Effector CD4-positive, alpha-beta T cell (primary cell): Measurements from ENCODE around the gene NBEA.

Experiments
- DNase-seq: peaks from one replicate; pipeline ENCODE4 v3.0.0-alpha.2; 2020

The NBEA gene

DNA sequence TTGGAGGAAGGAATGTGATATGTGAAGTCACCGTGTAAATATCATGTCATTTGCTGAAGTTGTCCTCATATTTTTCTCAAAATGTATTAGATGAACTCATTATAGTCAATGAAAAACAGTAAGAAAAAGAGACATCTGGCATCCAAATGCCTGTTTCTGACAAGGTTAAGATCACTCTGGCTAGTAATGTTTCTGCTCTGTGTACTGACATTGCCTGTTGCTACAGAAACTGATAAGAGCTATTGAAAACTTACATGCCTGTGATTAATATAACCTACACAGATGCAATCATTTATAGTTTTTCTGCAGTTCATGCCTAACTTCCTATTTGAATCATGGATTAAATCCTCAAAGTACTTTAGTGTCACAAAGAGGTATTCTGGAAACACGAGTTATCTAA, 249.8 kb downstream of the NBEA start:
- no peak for DNase-seq

DNA sequence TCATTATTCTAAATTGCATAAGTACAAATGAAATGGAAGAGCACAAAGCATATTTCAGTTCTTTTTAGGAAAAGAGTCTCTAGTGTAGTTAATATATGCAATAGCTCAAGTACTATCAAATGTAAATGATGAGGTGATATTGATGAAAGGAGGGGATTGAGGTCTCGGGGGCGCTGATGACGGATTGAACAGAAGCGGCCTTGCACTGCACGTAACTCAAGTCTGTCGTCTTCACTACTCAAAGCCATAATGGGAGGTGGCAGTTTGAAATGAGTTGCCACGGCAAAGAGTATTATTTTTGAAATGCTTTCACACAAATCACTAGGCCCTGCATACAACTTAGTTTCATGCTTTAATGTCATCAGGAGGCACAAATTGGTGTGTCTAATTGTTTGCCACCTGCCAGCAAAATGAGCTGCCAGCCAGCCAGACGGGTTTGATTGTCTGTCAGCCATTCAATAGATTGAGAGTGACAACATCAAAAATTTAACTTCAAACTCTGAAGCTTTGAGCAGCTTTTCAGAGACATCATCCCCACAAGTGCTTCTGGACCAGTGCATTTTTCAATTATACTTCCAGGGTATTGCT, 256.6 kb downstream of the NBEA start:
- DNase-seq: no peak

DNA sequence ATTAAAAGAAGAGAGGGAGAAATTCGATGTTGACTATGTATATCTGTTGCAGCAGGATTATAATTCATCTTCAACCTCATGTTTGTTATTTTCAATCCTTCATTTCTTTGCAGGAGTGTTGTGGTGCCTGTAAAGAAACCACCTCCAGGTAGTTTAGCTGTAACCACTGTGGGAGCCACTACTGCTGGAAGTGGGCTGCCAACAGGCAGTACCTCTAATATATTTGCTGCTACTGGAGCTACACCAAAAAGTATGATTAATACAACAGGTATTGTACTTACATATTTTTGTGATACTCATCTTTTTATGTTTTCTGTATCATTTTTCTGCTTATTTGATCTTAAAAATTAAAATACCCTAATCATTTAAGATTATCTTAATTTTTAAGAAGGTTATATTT, 266.5 kb downstream of the NBEA start:
- no peak for DNase-seq

DNA sequence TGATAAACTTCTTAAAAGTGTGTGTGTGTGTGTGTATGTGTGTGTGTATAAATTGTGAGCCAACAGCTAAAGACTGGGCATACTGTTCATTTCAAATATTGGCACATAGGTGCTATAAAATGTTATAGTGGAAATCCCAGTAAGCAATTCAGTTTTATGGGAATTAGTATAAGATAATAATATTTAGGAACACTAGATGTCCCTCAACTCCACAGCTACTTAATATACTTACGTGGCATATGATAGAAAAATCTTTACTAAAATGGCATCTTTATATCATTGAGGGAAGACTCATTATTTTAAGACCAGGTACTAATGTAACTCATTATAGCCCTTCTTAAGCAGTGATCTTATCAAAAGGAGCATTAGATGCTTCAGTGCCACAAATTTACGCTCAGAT, 268.2 kb downstream of the NBEA start:
- no peak for DNase-seq

DNA sequence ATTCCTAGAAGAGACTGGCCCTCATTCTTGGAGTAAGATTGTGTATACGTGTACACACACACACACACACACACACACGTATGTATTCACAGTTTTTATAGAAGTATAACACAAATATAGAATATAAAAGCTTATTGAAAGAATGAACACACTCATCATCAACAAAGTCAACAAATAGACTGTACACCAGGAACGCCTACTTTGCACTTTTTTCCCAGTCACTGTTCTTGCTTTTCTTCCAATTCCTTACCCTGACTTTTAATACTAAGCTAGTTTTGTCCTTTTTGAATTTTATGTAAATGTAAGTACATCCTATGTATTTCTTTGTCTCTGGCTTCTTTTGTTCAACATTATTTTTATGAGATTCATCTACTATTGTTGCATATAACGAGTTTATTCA, 269.9 kb downstream of the NBEA start:
- no peak for DNase-seq

DNA sequence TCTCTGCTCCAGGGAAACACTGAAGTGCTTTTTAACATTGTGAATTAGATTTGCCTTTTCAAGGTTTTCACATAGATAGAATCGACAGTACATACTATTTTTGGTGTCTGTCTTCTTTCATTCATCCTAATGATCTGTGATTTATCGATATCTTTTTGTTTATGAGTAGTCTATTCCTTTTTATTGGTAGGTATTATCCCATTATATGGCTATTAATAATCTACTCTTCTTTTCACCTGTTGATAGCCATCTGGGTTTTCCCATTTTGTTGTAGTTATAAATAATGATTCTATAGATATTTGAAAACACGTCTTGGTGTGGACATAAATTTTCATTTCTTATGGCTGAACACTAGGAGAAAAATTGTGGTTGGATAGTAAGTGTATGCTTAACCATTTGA, 271.8 kb downstream of the NBEA start:
- no peak for DNase-seq

DNA sequence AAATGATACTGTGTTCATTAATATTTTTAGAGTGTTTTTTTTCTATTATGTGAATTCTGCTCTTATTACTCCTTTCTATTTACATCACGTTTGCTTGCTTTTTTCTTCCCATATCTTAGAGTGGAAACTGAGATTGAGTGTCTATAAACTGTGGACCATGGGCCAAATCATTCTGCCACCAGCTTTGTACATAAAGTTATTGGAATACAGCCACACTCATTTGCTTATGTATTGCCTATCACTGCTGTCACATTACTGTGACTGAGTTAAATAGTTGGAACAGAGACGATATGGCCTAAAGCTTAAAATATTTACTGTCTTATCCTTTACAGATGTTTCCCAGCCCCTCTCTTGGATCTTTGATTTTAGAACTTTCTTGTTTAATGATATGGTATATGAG, 274.1 kb downstream of the NBEA start:
- DNase-seq: no peak

DNA sequence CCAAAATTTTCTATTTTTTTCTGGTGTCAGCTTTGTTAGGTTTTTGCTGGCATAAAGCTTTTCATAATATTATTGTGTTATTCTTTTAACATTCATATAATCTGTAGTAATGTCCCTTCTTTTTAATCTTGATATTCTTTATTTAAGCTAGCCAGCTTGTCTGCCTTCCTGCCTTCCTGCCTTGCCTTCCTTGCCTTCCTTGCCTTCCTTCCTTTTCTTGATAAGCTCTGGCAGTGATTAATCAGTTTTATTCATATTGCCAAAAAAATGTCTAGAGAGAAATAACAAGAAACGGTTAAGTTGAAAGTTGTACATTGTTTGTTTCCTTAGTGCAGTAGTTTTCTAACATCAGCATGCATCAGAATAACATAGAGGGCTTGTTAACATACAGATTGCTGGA, 277.0 kb downstream of the NBEA start:
- DNase-seq: no peak

DNA sequence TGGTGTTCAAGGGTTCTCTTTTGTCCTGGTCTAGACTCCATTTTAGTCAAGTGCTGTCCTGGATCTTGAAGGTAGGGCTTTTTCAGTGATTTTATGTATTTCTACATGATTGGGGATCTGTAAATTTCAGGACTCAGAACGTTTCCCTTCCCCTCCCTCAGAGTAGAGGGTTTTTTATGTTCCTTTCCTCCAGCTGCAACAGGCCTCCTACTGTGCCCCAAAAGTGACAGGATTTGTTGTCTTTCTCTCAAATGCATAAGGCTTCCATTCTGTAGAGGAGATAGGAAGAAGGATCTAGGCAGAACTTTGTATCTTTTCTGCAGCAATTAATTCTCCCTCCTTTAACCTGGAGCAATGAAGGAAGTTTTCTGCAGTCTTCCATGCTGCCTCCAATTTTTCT, 283.1 kb downstream of the NBEA start:
- no peak for DNase-seq

DNA sequence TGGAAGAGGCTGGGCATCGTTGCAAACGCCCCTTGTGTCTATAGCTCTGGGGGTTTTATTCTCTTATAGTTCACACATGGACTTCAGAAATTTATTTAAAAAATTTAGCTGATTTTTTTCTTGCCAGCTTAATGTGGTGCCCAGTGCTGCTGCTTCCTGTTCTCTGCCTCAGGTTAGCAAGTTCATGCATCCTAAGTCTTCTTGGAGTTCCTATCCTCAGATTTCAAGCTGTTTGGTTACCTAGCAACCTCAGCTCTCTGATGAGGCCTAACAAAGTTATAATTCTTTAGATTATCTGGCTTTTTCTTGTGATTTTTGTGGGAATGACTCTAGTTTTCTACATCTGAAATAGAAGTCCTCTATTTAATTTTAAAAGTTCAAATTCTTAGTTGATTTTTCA, 283.5 kb downstream of the NBEA start:
- no peak for DNase-seq

DNA sequence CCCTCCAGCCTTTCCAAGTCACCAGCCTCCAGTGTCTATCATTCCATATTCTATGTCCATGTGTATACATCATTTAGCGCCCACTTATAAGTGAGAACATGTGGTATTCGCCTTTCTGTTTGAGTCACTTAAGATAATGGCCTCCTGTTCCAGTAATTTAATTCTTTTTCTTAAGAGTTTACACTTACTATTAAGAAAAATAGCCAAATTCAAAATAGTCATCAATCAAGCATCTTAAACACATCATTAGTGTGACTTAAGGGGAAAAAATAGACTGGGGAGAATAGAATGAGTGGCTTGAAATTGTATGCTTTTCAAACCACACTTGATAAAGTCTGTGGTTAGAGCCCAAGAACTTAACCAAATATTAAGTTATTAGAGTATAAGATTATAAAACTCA, 286.5 kb downstream of the NBEA start:
- DNase-seq: no peak

DNA sequence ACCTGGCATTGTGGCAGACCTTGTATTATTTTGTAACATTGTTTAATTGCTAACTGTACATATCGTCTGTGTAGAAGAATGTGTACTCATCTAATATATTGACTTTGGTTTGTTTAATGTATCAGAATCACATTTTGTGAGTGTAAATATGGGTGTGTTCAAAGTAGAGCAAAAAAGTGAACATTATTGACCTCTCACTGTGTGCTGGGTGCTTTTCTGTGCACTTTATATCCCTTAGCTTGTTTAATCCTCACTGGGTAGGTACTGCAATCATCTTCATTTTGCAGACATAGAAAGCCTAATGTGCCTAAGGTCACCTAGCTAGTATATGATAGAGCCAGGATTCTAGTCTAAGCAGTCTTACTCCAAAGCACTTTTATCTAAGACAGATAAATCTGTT, 289.4 kb downstream of the NBEA start:
- no peak for DNase-seq

DNA sequence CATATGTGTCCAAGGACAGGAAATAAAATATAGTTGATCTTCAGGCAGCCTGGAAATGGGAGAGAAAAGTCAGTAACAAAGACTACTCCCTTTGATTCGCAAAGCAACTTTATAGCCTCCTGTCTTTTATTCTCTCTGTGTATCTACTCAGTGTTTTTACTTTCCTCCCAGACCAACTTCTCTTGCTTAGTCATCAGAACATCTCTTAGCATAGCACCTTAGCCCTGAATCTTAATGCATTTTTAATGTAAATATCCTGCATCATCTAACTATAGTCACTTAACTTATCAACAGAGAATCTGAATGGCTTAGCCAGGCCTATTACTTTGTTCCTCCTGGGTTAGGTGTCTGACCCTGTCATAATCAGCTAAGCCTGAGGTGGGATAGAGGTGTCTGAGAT, 296.2 kb downstream of the NBEA start:
- no peak for DNase-seq

DNA sequence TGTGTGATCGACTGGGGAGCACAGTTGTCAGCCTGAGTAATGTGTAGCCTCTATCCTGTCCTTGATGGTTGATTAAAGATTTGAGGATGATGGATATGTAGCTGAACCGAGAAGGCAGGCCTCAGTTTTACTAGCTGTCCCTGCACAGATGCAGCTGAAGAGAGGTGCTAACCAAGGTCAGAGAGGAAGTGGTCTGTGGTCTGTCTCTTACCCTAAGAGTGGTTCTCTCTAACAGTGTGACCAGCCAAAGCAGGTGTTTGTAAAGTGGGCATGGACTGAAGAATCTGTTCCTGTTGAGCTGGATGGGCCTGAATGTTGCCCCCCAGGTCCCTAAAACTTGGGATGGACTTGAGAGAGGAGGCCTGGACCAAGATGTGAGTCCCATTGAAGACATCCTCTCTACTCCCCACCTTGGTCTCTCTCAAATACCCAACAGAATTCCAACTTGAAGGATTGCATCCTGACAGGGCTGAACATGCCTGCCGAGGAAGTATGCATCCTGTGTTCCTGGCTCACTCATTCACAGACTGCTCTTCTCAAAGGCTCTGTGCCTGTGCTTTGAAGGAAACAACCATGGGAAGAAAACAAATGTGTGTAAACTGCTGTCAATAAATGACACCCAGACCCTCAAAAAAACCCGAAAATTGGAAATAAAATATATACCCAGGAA, 310.6 kb downstream of the NBEA start:
- DNase-seq: no peak

DNA sequence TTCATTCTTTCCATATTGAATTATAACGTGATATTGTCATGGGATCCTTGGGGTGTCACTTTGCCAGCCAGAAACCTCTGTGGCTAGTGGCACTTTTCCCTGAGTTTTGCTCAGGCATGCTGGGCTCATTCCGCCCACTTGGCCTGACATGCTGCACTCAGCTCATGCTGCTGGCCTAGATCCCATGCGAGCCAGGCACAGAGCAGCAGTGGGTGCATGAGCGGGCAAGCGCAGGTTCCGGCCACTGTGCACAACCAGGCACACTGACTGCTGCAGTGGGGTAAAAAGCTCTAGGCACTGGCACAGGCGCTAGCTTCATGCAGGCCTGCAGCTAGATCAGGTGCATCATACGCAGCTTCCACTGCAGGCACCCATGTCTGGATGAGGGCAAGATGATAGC, 313.2 kb downstream of the NBEA start:
- no peak for DNase-seq

DNA sequence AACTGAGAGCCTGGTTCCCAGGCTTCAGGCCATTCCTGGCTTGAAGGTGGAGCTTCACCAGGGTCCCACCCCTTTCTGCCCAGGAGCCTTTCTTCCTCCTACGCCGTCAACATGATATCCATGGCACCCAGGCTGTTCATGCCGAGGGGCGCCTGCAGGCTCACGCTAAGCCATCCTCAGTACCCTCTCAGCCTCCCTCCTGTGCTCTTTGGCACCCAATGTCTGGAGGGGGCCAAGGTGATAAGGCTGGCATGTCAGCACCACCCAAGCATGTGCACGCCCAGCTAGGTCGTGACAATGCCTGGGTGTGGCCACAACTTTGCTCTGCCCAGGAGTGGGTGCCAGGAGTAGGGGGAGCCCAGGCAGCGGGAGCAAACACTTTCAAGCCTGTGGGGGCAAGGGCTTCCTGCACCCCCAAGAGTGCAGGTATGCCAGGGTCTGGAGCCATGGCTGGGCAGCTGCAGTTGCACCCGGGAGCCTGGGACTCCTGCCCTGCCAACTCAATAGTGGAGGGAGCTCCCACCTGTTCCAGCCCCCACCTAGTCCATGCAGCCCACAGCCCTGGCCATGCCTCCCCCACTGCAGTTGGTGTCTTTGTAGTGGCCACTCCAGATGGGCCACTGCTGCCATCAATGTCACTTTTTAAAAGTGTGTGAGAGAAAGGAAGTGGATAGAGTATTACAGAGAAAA, 314.5 kb downstream of the NBEA start:
- no peak for DNase-seq

DNA sequence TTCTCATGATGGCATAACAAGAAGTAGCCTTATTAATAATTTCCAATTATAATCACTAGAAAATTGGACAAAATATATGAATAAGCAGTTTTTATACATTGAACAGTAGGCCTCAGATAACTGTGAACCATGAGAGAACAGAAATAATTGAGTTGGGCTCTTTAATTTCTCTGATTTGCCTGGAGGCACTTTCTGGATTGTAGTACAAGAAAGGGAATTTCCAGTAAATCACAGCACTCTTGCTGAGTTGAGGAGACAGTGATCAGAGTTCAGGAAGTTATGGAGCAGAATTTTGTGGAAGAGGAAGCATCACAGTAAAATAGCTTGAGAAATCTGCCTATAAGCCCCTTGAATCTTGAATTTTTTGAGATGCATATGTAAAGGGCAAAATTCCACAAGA, 318.2 kb downstream of the NBEA start:
- no peak for DNase-seq

DNA sequence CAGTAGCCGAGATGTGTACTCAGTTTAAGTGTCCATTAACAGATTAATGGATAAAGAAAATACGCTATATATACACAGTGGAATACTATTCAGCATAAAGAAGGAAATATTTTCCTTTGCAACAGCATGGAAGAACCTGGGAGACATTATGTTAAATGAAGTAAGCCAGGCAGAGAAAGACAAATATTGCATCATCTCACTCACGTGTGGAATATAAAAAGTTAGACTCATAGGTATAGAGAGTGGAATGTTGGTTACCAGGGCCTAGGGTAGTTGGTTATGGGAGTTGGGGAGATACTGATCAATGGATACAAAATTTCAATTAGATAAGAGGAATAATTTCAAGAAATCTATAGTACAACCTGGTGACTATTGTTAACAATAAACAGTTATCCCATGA, 324.3 kb downstream of the NBEA start:
- DNase-seq: no peak

DNA sequence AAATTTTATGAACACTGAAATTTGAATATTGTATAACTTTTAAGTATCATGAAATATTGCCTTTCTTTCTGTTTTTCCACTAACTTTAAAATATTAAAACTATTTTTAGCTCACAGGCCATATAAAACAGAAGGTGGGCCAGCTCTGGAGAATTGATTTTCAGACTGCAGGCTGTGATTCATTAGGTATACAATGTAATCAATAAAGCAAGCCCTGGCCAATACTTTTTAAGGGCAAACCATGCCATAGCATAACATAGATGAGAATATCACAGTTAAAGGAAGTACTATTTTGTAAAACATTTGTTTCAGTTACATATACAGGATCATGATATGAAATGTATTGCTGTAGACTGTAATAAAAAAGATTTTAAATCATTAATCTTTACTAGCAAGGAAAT, 336.8 kb downstream of the NBEA start:
- no peak for DNase-seq

DNA sequence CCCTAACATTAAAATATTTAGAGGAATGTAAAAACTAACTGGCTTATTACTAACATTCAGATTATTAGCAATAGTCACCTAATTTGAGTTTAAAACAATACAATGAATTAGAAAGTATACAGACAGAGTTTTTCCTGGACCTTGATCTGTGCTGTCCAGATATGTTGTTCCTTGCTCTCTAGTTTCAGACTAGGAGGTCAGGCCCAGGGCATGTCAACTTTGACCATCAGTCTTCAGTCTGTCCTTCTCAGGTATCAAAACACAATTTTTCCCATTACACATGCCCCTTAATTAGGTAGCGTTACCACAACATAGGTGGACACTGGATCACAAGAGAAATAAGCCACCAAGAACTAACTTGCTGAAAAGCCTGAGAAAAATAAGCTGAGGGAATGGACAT, 337.4 kb downstream of the NBEA start:
- no peak for DNase-seq

DNA sequence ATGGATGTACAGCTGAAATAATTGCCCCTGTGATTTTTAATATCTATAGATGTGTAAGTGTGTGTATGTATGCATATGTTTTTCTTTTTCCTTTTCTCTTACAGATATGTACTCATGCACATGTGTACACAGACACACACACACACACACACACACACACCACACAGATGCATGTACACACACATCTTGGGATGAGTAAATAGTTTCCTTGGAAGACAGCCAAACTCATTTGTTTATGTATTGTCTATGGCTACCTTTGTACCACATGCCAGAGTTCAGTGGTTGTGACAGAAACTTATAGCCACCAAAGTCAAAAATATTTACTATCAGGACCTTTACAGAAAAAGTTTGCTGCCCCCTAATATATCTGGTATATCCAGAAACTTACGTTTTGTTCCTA, 341.8 kb downstream of the NBEA start:
- DNase-seq: no peak

DNA sequence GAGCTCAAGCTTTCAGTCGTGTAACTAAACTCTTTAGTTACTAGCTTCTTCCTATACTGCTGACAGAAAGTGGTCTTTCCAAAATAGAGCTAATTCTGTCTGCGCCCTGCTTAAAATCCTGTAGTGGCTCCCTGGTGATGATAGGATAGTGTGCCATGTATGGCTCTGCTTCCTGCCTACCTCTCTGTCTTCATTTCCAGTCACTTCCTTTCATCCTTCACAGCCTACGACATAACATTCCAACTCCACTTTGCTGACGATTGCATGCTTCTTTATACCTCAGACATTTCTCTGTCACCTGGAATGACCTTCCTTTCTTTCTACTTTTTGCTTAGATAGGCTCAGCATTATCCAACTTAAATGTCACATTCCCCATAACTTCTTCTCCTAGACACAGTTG, 343.6 kb downstream of the NBEA start:
- DNase-seq: no peak

DNA sequence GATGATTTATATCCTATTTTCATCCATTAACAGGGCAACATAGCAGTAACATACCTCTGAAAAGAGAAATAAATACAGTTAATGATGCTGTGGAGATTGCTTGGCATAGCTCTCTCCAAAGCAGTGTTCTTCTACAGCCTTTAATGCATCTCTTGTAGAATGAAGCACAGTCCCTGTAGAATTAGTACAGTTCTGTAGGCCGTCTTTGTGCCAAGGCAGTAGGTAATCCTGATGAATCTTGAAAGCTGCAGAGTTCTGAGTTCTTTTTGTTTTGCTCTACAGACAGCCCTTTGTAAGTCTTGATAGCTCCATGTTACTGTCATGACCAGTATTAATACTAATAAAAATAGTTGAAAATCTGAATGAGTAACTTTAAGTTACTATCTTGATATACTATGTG, 350.3 kb downstream of the NBEA start:
- no peak for DNase-seq

DNA sequence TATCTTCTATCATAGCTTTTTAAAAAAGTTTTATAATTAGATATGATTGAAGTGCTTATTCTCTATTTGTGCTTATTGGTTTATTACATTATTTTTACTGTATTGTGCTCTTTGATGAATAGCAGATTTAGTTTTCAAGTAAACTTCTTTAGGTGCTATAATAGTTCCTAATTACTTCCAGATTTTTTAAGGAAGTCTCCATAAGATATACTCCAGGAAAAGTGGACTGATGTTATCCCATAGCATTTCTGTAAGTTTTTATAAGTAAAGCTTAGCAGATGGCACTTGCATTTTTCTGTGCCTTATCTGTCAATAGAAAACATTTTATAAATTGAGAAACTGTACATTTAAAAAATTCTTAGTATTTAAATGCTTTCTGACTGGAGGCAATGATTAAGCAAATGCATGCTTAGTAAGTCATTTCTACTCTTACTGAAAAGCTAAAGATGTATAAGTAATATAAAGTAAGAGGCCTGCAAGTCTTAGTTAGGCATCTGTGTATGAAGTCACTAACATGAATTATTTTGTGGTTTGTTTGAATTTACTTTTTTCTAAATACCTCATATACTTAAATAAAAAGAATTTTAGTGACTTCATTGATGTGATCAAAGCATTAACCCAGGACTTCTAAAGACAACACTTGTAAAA, 351.6 kb downstream of the NBEA start:
- no peak for DNase-seq
